T1000 (cell line): Measurements from ENCODE around the gene MAT1A.

Source experiments
- DNase-seq: peaks from one replicate; lab custom pipeline; 2025; ENCODE audit warnings: mixed read lengths; lab: John Stamatoyannopoulos, UW

MAT1A gene

DNA sequence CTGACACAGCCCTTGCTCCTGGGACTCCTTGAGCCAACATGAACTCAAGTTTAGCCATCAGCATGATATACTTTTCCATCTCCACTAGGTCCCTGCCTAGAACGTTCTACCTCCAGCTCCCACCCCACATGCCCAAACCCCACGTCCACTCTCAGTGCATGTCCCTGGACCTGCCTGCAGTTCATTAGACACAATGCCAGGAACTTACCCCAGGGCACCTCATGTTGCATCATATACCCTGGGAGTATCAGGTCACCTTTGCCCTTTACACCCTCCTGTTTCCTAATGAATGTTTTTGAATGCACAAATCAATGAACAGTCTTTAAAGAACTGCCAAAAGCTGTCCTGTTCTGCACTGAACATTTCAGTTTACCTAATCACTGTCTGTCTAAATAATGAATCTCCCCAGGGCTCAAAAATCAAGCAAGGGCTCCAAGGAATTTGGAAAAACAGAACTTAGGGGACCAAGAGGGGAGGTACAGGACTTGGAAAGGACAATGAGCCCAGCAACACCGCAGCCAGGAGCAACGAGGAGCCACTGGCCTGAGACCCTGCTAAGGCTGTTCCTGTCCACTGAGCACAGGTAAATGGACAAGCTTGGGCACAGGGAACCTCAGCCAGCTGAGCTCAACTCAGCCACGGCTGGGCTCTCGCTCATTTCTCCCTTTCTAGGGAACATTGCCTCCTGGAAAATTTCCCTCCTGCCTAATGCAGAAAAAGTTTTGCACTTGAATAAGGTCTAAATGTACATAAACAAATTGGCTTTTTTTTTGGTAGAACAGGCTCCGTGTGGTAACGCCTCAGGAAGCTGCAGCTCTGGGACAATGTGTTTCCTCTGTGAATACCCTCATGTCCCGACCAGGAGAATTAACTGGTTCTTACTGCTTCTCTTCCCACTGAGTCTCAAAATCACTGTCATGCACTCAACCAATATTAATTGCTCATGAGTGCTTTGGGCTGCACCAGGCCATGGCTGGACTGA, 7.4 kb downstream of the MAT1A start:
- DNase-seq = no peak

DNA sequence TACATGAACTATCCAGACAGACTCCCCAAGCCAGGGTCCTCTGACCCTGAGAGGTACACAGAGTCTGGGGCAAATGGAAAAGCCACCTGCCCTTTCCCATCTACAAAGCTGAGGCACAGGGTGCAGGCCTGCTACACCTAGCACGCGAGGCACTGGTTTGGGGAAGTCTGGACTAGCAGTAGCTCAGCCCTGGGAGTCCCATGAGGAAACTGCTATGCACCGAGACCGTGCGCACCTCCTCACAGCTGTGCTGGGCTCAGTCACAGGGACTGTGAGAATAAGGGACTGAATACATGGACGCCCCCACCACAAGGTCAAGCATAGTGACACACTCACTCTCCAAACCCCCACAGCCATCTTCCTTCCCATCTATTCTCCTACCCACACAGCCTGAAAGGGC, 8.2 kb downstream of the MAT1A start:
- no peak for DNase-seq

DNA sequence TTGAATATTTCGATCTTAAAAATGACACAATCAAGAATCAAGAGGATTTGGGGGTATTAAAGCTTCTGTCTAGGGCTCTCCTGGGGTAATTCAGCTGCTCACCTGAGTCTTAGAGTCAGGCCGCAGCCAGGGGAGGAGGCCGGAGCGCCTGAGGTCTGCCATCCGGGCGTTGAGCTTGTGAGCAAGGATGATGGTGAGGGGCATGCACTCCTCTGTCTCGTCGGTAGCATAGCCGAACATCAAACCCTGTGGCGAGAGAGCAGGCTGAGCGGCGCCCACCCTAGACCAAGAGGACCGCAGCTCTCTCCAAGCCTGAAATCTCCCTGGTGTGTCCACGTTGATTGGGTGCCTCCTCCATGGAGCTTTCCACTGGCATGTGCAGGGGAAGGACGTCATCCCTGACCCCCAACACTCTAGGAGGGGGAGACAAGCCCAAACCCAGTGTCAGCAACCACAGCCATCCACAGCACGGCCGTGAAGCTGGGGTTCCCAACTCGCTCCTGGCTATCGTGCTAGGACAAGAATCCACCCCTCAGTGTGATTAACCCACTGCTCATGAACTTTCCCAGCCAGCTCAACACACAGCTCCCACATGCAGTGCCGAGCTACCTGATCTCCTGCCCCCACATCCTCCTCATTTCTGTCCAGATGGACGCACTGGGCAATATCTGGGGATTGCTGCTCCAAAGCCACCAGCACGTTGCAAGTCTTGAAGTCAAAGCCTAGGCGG, 9.2 kb downstream of the MAT1A start:
- no peak for DNase-seq

DNA sequence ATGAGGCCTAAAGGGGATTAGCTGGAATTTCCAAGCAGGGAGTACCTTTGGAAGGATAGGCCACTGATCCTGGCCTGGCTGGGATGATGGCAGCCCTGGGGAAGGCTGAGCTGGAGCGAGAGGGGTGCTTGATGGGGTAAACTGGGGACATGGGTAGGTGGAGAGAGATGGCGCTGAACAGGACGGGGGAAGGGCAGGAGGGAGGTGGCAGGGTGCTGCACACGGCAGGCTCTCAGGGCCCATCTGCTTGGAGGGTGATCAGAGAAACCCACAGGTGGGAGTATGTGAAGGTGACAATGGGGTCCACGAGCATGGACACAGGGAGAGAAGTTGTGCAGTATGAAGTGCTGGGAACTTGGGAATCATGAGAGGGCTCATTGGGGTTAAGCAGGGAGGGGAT, 10.3 kb downstream of the MAT1A start:
- no peak for DNase-seq

DNA sequence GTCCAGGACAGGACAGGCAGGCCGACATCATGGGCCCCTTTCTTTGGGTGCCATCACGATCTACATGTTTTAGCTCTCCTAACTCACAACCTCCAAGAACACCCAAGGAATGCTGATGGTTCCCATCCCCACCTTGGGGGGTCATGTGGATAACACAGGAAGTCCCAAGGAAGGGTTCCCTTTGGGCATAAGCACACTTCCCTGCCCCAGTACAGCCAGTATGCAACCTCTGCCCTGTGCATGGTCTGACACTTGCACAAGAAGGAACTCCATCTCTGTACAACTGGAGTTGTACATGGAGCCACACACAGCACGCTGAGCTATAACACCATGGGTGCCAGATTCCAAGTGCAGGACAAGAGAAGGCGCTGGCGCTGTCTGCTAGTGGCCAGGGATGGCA, 11.0 kb downstream of the MAT1A start:
- no peak for DNase-seq

DNA sequence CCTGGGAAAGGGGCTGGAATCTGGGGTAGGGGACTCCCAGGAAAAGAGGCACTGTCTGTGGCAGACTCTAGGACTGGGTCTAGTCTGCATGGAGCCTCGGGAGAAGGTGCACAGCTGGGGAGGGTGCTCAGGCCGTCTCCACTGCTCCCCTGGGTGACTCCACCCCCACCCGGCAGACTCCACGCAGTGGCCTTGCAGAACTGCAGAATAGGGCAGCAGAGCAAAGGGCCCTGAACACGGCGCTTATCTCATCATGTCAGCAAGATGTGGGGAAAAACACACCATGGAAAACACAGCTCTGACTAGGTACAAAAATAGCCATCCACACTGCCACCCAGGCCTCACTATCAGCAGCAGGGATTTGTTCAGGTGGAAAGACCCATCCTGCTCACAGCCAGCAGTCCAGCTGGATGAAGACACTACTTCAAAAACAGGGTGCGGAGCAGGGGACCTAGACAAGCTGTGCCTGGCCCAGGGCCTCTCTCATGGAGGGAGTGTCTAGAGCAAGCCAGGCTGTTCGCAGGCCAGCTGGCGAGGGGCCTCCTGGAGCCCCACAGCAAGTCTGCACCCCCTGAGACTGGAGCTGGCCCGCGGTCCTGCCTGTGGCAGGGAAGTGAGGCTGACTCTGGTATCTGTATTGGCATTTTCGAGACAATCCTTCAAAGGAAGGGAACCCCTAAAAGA, 11.7 kb downstream of the MAT1A start:
- no peak for DNase-seq

DNA sequence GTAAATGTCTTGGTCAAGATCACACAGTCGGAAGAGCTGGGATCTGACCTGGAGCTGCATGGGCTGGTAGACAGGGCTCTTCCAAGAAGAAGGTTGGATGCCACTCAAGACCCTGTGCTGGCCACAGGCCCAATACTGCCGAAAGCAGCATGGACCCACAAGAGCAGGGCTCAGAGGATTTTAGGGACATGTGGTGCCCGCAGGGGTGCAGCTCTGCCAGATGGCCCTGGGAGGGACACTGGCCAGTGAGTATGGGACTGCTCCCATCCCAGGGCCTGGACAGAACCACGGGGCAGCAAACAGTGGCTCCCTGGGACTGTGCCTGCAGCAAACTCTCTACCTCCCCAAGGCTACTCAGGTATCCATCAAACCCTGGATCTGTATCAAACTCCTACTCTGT, 12.4 kb downstream of the MAT1A start:
- DNase-seq = no peak

DNA sequence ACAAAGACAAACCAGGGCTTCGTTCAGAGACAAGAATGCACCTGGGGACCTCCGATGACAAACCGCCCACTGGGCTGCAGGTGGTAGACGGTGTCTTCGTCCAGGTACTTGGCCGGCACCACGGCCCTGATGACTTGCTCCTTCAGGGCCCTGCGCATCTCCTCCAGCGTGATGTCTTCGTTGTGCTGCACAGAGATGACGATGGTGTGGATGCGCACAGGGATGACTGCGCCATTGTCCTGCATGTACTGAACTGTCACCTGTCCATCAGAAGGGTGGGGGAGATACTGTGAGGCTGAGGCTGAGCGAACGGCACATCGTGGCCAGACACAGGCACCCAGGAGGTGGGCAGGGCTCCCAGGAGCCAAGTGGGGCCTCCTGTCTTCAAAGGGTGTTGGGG, 13.1 kb downstream of the MAT1A start:
- DNase-seq = no peak

DNA sequence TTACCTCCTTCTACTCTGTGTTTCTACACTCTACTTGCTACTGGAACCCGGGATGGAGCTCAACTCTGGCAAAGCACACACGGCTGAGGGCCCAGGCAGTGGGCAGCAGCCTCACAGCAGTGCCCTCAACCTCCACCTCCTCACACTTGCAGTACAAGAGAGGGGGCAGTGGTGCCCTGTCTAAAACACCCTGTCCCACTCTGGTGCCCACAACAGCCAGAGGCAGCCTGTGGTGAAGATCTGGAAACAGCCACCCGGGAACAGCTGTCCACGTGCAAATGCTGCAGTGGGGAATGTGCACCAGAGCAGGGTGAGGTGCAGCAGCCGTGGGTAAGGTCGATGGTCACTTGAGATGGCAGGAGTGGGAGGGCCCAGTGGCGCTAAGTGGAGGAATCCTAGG, 13.7 kb downstream of the MAT1A start:
- DNase-seq = no peak

DNA sequence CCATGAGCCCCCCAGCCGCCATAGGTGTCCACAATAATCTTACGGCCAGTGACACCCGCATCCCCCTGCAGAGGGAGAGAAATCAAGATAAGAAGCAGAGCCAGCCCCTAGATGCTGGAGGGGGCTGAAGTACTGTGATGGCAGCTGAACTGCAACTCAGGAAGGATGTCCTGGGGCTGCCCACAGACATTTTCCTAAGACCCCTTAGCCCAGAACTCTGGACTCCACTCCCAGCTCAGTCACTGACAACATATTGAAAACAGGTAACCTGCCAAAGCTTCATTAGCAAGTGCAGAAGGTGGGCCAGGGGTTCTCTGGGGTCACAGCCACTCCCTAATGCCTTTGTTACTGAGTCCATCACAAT, 14.3 kb downstream of the MAT1A start:
- DNase-seq = no peak

DNA sequence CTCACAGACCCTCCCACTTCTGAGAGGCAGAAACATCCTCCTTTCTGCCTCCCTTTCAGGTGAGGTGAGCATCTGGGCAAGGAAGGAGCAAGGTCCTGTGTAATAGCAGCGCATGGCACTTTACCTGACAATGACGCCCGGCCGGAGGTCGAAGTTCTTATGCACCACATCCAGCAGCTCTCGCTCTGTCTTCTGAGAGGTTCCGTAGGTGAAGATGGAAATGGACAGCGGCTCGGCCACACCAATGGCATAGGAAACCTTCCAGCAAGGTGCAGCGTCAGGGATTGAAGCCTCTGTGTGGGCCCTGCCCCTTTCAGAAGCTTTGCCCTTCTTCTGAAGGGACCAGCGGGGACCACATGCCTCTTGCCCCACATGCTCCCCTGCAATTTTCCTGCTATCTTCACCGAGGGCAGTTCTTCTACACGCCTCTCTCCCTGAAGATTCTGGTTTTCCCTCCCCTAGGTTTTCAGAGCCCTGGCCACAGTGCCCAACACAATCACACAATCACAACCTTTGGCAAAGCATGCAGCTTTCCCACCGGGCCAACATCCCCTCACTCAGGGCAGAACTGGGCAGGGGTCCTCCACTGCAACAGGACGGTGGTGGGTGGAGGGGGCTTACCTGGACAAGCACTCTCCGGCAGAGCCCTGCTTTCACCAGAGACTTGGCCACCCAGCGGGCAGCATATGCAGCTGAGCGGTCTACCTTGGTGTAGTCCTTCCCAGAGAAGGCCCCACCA, 14.9 kb downstream of the MAT1A start:
- DNase-seq = no peak

DNA sequence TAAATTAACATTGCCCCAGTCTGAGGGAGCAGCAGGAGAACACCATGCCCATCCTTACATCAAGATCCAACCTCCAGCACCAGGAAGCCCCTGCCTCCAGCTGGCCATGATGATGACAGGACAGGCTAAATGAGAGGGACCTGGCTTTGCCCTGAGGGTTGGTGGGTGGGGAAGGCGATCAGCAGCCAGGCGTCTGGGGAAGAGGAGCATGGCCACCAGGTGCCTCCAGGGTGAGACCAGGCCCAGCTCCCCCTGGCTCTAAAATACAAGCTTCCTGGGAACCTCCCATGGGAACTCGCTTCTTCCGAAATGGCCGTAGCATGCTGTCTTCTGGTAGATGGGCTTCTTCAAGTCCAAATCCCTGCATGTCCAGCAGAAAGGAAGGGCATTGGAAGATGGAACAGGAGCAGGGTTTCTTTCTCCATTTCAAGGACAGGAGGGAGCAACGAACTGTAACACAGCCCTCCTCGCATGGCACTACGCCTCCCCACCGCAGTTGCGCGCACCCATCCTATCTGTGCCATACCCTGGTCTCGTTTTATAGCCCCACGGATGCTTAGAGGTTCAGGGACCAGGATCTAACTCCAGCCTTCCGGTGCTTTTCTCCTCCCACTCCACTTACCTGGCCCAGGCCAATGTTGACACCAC, 15.8 kb downstream of the MAT1A start:
- DNase-seq = no peak

DNA sequence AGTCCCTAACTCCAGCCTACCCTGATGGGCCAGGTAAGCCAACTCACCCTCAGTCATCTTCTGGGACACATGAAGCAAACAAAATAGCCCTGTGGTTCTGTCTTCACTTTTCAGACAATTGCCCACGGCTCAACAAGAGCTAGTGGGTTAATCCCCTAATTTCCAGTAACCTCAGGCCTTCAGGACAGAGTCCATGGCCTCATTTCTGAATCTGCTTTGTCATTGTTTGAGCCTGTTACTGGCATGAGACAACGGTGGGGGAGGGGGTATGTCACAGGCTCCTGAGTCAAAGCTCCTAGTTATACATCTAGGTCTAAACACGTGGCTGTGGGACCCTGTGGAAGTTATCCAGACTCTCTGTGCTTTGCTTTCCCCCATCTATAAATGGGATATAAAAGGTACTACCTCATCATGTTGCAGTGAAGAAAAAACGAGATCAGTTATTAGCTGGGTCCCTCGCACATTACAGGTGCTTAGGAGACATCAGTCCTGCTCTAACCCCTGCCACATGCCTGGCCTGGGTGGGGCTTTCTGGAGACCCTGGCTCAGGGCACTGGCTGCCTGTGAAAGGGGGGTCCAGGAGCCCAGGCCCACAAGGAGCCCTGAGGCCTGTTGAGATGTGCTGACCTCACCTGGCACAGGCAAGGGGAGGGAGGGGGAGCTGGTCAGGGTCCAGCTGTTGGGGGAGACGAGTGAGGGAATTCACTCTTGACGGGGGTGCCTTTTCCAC, 16.5 kb downstream of the MAT1A start:
- no peak for DNase-seq

DNA sequence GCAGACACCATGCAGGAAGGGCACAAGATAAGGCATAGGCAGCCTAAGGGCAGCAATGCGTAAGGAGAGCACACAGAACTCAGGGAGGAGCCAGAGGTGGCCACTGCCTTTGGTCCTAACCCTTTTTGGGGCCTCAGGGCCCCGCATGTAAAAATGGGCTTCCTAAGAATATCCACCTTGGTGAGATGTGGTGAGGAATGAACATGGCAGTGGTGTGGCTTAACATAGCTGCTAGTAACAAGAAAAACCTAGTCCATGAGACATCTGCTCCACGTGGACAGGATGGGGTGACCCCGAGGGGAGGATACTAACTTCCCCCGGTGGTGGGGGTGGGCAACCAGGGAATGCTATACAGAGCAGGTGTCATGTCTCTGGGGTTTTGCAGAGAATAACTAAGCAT, 18.0 kb downstream of the MAT1A start:
- DNase-seq = no peak

DNA sequence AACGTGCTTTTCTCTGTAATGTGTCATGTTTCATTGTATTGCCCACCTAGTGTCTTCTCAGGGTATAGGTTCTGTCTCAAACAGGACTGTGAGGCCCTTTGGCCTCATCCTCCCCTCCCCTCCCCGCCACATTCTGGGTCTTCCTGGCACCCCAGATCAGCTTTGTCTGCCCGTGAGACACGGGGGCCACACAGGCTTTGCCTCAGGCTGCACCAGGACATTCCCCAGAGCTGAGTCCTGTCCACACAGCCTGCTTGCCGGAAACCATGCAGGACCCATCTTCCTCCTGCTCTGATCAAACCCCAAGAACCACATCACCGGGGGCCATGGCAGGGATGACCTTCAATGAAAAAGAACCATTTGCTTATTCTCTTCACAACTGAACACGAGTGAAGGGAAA, 18.6 kb downstream of the MAT1A start:
- no peak for DNase-seq

DNA sequence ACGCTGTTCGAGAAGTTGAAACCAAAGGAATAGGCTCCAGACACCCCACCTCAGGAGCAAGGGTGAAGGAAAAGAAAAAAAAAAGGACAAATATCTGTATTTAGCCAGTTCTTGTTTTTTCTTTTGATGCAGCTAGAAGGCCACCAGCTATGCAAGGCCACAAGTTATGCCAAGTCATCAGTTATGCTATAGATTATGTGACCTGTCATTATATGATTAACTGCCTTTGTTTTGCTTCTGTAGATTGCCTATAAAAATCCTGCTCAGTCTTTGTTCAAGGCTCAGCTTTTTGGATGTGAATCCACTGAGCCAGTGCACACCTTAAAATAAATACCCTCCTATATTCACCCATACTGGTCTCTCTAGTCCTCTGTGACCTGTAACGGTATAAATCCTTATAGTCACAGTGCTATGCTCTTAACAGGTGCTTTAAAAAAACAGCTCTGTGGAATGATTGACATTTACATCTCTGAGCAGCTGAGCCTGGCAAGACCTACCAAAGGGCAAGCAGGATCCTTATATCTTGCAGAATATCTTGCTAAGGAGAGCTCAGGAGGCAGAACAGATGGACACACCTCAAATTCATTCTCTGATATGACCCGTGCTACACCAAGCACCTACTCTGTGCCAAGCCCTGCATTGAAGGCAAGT, 20.4 kb downstream of the MAT1A start:
- DNase-seq = no peak

DNA sequence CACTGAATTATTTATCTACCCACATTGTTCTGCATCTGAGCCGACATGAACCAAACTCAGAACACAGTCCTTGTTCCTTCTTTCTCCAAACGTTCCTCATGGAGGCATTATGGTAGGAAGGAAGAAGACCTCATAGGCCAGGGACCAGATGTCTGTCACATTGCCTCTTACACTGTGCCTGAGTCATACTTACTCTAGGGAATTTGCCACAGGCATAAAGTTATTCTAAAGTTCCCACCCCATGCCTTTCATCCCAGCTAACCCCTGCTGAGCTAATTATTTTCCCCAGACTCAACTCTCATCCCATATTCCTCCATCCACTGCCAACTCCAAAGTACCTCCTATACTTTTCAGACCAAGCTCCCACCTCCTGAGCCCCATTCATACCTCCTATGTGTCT, 21.2 kb downstream of the MAT1A start:
- no peak for DNase-seq

DNA sequence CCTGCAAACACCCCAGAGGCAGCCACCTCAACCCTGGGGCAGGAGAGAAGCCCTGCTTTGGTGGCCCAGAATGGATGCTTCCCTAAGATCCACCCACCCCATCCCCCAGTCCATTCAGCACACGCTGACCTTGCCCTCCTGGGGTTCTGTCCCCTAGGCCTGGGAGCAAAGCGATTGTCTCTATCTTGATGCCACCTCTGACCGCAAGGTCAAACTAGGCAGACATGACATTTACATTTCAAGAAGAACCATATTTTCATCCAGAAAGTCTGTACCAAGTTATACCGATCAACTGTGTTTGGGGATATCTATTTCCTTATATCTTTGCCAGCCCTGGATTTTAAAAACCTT, 23.0 kb downstream of the MAT1A start:
- DNase-seq = no peak

DNA sequence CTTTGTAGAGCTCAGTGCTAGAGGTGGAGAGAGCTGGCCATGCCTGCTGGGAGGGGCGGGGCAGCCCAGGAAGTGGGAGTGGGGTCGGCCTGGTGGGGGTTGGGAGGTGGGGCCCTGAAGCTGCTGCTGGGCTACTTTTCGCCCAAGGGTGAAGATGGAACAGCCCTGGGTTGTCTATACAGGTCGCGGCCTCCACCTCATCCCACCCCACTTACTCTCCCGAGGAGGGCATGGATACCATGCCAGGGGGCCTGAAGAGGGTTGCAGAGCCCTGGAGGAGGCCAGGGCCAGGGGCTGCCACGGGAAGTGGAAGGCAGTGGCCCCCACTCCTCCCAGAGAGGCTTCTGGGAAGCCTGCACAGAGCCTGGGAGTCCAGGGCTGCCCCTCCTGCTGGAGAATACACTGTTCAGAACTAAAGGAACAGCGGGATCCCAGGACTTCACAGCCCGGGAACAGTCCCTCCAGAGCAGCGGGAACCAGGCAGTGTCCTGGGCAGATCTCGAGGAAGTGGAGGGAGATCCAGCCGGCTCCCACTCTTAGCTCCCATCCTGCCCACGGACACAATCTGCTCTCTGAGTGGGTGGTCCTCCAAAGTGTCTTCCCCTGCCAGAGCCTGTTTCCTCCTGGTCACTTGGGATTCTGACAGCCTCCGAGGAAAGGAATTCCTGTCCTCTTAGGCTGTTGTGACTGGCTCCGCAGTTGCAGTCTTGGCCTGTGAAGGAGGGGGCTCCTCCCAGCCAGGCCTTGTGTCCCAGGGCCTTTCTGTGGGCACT, 23.5 kb downstream of the MAT1A start:
- no peak for DNase-seq
